HEK293T (cell line): Measurements from ENCODE around the gene TRMT6.

Experiments used
- CTCF ChIA-PET: fragments of 350-600 bp; formaldehyde crosslinking; extraction: SDS; loops from one replicate; lab custom pipeline; 2021; ENCODE audit warnings: antibody characterized with exemption, inconsistent platforms; lab: Yijun Ruan, JAX
- POLR2A ChIA-PET: fragments of 350-600 bp; formaldehyde crosslinking; extraction: SDS; loops from one replicate; lab custom pipeline; 2020; ENCODE audit warnings: antibody characterized with exemption, inconsistent platforms; lab: Yijun Ruan, JAX
- DNase-seq: peaks from one replicate; pipeline ENCODE4 v3.0.0; 2012; ENCODE audit warnings: mixed read lengths; ENCODE audit errors: extremely low spot score
- ARNT ChIP-seq: fragments of 450-650 bp; IDR thresholded peaks from 2 replicates; pipeline ENCODE4 v1.6.1; 2017; ENCODE audit warnings: mild to moderate bottlenecking
- BHLHE40 ChIP-seq: fragments of 450-650 bp; IDR thresholded peaks from 2 replicates; pipeline ENCODE4 v1.6.1; 2016; ENCODE audit warnings: mild to moderate bottlenecking, moderate library complexity, borderline replicate concordance
- CTBP1 ChIP-seq: fragments of 450-650 bp; IDR thresholded peaks from 2 replicates; pipeline ENCODE4 v1.6.1; 2016; ENCODE audit warnings: borderline replicate concordance
- ELF4 ChIP-seq: fragments of 450-650 bp; IDR thresholded peaks from 2 replicates; pipeline ENCODE4 v1.6.1; 2017; ENCODE audit warnings: antibody characterized with exemption
- FOXA1 ChIP-seq: fragments of 450-650 bp; IDR thresholded peaks from 2 replicates; pipeline ENCODE4 v1.6.1; 2016; ENCODE audit warnings: mild to moderate bottlenecking
- FOXK2 ChIP-seq: fragments of 450-650 bp; IDR thresholded peaks from 2 replicates; pipeline ENCODE4 v1.6.1; 2016; ENCODE audit warnings: mild to moderate bottlenecking
- FOXM1 ChIP-seq: fragments of 450-650 bp; IDR thresholded peaks from 2 replicates; pipeline ENCODE4 v1.6.1; 2017; ENCODE audit warnings: mild to moderate bottlenecking, borderline replicate concordance
- HDGF ChIP-seq: fragments of 450-650 bp; IDR thresholded peaks from 2 replicates; pipeline ENCODE4 v1.6.1; 2017; ENCODE audit warnings: antibody characterized with exemption, borderline replicate concordance
- L3MBTL2 ChIP-seq: fragments of 450-650 bp; conservative IDR thresholded peaks from 2 replicates; pipeline ENCODE4 v1.6.1; 2016; ENCODE audit warnings: mild to moderate bottlenecking
- LEF1 ChIP-seq: fragments of 450-650 bp; IDR thresholded peaks from 2 replicates; pipeline ENCODE4 v1.6.1; 2017; ENCODE audit warnings: mild to moderate bottlenecking, borderline replicate concordance
- NFRKB ChIP-seq: fragments of 450-650 bp; IDR thresholded peaks from 2 replicates; pipeline ENCODE4 v1.6.1; 2016; ENCODE audit warnings: mild to moderate bottlenecking, moderate library complexity
- SP1 ChIP-seq: fragments of 450-650 bp; IDR thresholded peaks from 2 replicates; pipeline ENCODE4 v1.6.1; 2017
- SUZ12 ChIP-seq: fragments of 450-650 bp; IDR thresholded peaks from 2 replicates; pipeline ENCODE4 v1.6.1; 2016; ENCODE audit warnings: mild to moderate bottlenecking
- TARDBP ChIP-seq: fragments of 450-650 bp; IDR thresholded peaks from 2 replicates; pipeline ENCODE4 v1.6.1; 2016
- ZNF384 ChIP-seq: fragments of 450-650 bp; IDR thresholded peaks from 2 replicates; pipeline ENCODE4 v1.6.1; 2016
- TF ChIP-seq, protein P1 (sequence below): fragments of 450-650 bp; IDR thresholded peaks from 2 replicates; pipeline ENCODE4 v1.6.1; 2016

TRMT6 gene

DNA sequence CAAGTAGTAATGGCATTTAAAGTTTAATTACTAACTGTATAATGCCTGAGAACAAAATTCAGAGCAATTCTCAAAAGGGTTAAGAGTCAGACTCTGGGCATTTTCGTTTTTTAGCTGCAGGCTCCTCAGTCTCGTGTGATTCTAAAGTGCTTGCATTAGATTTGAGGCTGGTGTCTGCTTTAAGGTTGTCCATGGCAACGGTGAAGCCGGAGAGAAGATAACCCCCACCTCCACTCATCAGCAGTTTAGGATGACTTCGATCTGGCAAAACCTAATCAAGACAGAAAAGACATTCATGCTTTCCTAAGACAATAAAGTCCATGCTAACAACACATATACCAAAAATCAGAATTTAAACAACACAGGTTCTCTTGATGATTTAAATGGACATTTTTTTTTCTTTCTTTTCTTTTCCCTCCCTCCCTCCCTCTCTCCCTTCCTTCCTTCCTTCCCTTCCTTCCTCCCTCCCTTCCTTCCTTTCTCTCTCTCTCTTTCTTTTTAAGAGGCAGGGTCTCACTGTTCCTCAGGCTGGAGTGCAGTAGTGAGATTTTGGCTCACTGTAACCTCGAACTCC lies 11.8 kb downstream of the TRMT6 start:
- POLR2A ChIA-PET, result no interaction called here

DNA sequence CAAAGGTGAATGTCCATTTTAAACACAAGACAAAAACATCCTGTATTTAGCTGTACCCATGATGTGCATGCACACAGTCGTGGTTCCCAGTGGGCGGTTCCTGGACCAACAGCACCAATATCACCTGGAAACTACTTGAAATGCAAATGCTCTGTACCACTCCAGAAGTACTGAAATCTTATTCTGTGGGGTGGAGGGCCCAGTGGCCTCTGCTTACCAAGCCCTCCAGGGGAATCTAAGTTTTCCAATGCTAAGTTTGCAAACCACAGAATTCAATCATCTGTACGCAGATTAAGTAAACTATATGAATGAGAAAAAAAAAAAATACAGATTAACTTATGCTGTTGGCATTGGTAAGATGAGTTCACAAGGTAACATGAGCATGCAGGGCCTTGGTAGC lies 14.1 kb downstream of the TRMT6 start:
- CTCF ChIA-PET, result no interaction called here
- POLR2A ChIA-PET, result no interaction called here
- no peak for TF ChIP-seq ELF4
- no peak for TF ChIP-seq ARNT
- no peak for TF ChIP-seq ZNF384
- TF ChIP-seq FOXM1, result no peak
- no peak for TF ChIP-seq L3MBTL2
- TF ChIP-seq CTBP1, result no peak
- TF ChIP-seq NFRKB, result no peak
- TF ChIP-seq HDGF, result no peak
- no peak for TF ChIP-seq FOXA1
- no peak for TF ChIP-seq TARDBP
- TF ChIP-seq SUZ12, result no peak
- no peak for TF ChIP-seq FOXK2
- TF ChIP-seq, protein P1, sequence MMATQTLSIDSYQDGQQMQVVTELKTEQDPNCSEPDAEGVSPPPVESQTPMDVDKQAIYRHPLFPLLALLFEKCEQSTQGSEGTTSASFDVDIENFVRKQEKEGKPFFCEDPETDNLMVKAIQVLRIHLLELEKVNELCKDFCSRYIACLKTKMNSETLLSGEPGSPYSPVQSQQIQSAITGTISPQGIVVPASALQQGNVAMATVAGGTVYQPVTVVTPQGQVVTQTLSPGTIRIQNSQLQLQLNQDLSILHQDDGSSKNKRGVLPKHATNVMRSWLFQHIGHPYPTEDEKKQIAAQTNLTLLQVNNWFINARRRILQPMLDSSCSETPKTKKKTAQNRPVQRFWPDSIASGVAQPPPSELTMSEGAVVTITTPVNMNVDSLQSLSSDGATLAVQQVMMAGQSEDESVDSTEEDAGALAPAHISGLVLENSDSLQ, result no peak
- no peak for TF ChIP-seq SP1
- no peak for TF ChIP-seq BHLHE40
- no peak for TF ChIP-seq LEF1
- no peak for DNase-seq

More for the DNA sequence above, 11.8 kb downstream of the TRMT6 start:
- no peak for DNase-seq
- no peak for TF ChIP-seq HDGF
- TF ChIP-seq LEF1, result no peak
- no peak for TF ChIP-seq NFRKB
- no peak for TF ChIP-seq SUZ12
- no peak for TF ChIP-seq CTBP1
- TF ChIP-seq L3MBTL2, result no peak
- no peak for TF ChIP-seq ARNT
- TF ChIP-seq, protein P1, result no peak
- no peak for TF ChIP-seq ELF4
- TF ChIP-seq FOXA1, result no peak
- no peak for TF ChIP-seq ZNF384
- no peak for TF ChIP-seq BHLHE40
- no peak for TF ChIP-seq TARDBP
- no peak for TF ChIP-seq FOXK2
- no peak for TF ChIP-seq FOXM1
- no peak for TF ChIP-seq SP1
- CTCF ChIA-PET, result no interaction called here

DNA sequence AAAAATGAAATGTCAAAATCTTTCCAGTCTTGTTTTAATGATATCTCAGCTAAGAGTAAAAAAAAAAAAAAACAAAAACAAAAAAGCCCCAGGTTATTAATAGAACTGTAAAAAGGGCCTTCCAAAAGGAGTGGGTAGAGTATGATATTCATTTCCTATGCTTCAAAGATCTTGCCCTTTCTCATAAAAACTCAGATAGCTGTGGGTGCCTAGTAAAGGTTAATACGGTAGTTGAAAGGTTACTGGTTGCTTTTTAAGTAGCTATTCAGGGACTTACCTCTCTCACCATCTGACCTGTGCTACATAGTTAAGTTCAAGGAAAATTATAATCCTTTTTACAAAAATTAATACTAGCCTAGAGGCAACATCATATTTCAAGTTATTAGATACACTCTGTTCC lies 14.9 kb downstream of the TRMT6 start:
- no peak for TF ChIP-seq SUZ12
- TF ChIP-seq NFRKB, result no peak
- TF ChIP-seq HDGF, result no peak
- TF ChIP-seq ARNT, result no peak
- TF ChIP-seq FOXK2, result no peak
- no peak for TF ChIP-seq L3MBTL2
- TF ChIP-seq TARDBP, result no peak
- TF ChIP-seq ELF4, result no peak
- TF ChIP-seq LEF1, result no peak
- TF ChIP-seq SP1, result no peak
- no peak for TF ChIP-seq CTBP1
- TF ChIP-seq, protein P1, result no peak
- TF ChIP-seq FOXA1, result no peak
- no peak for TF ChIP-seq BHLHE40
- ChIA-PET CTCF (interaction anchor here (1.4 kb wide), 1 partner anchor 73 kb away, joined by 4 read pairs; no protein-coding TSS in a partner anchor), POLR2A (no interaction called here)
- no peak for DNase-seq

DNA sequence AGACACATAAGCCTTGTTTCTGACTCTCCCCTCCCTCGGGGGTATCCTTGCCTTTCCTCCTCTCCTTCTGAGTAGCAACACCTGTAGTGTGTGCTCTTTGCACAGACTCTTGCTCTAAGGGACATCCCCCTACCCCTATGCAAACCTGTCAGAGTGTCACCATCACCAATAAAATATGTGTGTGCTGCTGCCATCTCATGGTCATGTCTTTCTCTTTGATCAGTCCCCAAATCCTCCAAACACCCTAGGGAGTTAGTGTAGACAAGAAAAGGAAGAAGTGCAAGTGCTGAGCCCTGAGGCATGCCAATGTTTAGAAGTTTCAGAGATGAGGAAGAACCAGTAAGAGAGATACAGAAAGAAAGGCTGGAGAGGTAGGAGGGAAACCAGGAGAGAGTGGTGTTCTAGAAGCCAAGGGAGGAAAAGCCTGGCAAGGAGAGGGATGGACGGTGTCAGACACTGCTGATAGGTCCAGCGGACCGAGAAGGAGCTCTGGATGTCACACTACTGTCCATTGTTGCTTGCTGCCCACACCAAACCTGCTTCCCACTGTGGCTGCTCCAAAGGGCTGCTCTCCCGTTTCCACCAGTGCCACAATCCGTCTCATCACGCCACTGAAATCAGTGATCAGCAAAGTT lies 16.4 kb downstream of the TRMT6 start:
- TF ChIP-seq, protein P1, result no peak
- no peak for TF ChIP-seq FOXM1
- no peak for TF ChIP-seq ARNT
- TF ChIP-seq TARDBP, result no peak
- TF ChIP-seq ELF4, result no peak
- TF ChIP-seq SP1, result no peak
- no peak for TF ChIP-seq FOXA1
- no peak for TF ChIP-seq SUZ12
- no peak for TF ChIP-seq ZNF384
- no peak for TF ChIP-seq HDGF
- TF ChIP-seq NFRKB, result no peak
- TF ChIP-seq L3MBTL2, result no peak
- POLR2A ChIA-PET, result no interaction called here
- peak; percentile 19 for DNase-seq
- CTCF ChIA-PET, result interaction anchor here (1.0 to 1.4 kb wide), 2 partner anchors 74 to 404 kb away, joined by 3 to 4 read pairs; no protein-coding TSS in a partner anchor

DNA sequence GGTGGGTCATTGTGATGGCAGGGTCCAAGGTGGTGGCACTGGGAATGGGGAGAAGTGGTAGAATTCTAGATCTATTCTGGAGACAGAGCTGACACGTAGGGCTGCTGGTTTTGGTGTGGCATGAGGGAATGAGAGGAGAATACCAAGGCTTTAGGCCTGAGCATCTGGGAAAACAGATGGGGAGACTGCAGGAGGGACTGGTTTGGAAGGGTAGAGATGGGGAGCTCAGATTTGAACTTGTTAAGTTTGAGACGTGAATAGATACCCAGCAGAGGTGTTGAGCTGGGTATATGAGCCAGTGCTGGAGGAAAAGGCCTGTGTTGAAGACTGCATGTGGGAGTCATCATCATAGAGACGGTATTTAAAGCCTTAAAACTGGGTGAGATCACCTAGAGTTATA lies 17.5 kb downstream of the TRMT6 start:
- ChIA-PET CTCF (no interaction called here), POLR2A (no interaction called here)
- no peak for TF ChIP-seq NFRKB
- no peak for TF ChIP-seq FOXK2
- no peak for TF ChIP-seq BHLHE40
- TF ChIP-seq ZNF384, result no peak
- no peak for DNase-seq
